ENCODE data around the gene RPS6KA5.
"Not testable (repeated sequence)": the region's sequence is repeated elsewhere in the genome, so short reads cannot be mapped to it uniquely, and the experiment has no call there.

RPS6KA5 gene

DNA sequence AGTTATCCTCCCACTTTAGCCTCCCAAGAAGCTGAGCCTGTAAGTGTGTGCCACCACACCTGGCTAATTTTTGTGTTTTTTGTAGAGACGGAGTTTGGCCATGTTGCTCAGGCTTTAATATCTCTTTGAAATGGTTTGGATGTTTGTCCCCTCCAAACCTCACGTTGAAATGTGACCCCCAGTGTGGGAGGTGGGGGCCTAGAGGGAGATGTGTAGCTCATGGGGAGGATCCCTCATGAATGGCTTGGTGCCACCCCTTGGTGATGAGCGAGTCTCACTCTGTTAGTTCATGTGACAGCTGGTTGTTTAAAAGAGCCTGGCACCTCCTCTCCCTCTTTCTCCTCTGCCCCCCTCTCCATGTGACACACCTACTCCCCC, 220.6 kb downstream of the RPS6KA5 start:
- H3K27me3 Mint-ChIP-seq (ENCODE audit: low read depth, poor library complexity) = peaks cover 9% of the 10 kb centered on the region
- no peaks in the 10 kb centered on the region for H3K36me3 Mint-ChIP-seq (ENCODE audit: low read depth)
- TF ChIP-seq, protein P1, sequence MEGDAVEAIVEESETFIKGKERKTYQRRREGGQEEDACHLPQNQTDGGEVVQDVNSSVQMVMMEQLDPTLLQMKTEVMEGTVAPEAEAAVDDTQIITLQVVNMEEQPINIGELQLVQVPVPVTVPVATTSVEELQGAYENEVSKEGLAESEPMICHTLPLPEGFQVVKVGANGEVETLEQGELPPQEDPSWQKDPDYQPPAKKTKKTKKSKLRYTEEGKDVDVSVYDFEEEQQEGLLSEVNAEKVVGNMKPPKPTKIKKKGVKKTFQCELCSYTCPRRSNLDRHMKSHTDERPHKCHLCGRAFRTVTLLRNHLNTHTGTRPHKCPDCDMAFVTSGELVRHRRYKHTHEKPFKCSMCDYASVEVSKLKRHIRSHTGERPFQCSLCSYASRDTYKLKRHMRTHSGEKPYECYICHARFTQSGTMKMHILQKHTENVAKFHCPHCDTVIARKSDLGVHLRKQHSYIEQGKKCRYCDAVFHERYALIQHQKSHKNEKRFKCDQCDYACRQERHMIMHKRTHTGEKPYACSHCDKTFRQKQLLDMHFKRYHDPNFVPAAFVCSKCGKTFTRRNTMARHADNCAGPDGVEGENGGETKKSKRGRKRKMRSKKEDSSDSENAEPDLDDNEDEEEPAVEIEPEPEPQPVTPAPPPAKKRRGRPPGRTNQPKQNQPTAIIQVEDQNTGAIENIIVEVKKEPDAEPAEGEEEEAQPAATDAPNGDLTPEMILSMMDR (IDR thresholded peaks at IDR 0.05) = no peak
- H3K4me1 Mint-ChIP-seq = peaks cover 7% of the 10 kb centered on the region
- H3K27ac Mint-ChIP-seq = no peak overlapping the region
- H3K9me3 Mint-ChIP-seq = no peaks in the 10 kb centered on the region
- DNase-seq = no peak
- H3K4me3 Mint-ChIP-seq = no peak overlapping the region

DNA sequence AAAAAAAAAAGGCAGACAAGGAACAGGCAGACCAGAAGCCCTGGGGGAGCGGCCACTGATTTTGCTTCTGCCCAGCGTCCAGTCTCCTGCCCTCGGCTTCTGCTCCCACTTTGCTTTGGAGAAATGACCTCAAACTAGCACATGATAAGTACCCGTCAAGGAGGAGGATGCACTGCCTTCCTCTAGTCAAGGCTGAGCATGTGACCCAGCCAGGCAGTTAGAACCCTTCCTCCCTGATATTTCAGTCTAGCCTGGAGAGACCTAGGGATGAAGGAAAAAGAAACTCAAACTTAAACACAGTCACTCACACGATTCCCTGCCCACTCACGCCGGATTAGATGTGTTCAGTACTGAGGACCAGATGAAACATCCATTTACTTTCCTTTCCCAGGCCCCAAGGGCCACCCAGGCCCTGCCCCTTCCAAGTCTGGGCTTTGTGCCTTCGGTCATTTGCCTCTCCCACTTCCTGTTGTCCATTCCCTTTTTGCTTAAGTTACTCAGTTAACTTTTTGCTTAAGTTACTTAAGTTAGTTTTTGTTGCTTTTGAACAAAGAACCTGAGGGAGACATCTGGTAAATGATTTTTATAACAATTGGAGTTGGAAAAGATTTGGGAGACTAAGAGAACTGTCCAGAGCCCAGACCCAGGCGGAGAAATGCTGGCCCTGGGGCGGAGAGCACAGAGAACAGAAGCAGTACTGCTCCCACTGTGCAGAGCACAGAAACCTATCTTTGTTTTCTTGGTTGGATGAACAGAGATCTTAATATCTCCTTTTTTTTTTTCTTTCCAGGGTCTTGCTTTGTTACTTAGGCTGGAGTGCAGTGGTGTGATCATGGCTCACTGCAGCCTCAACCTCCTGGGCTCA, 221.2 kb downstream of the RPS6KA5 start:
- H3K9me3 Mint-ChIP-seq = no peaks in the 10 kb centered on the region
- H3K27me3 Mint-ChIP-seq (ENCODE audit: low read depth, poor library complexity) = peaks cover 6% of the 10 kb centered on the region
- H3K27ac Mint-ChIP-seq = no peak overlapping the region
- TF ChIP-seq, protein P1 (IDR thresholded peaks at IDR 0.05) = no peak
- H3K36me3 Mint-ChIP-seq (ENCODE audit: low read depth) = no peaks in the 10 kb centered on the region
- H3K4me1 Mint-ChIP-seq = peaks cover 7% of the 10 kb centered on the region
- no peak overlapping the region for H3K4me3 Mint-ChIP-seq
- no peak for DNase-seq

DNA sequence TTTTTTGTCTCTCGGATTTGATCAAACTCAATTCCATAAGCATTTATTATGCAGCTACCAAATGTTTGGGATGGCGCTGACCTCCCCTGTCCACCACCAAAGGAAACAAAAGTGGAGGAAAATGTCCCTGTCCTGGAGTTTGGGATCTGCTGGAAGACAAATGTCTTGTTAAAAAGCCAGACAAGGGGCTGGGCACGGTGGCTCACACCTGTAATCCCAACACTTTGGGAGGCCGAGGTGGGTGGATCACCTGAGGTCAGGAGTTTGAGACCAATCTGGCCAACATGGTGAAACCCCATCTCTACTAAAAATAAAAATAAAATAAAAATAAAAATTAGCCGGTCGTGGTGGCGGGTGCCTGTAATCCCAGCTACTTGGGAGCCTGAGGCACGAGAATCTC, 221.9 kb downstream of the RPS6KA5 start:
- not testable (repeated sequence) for H3K27me3 Mint-ChIP-seq (ENCODE audit: low read depth, poor library complexity); H3K9me3 Mint-ChIP-seq; H3K4me1 Mint-ChIP-seq; DNase-seq; H3K27ac Mint-ChIP-seq; H3K4me3 Mint-ChIP-seq; H3K36me3 Mint-ChIP-seq (ENCODE audit: low read depth)

DNA sequence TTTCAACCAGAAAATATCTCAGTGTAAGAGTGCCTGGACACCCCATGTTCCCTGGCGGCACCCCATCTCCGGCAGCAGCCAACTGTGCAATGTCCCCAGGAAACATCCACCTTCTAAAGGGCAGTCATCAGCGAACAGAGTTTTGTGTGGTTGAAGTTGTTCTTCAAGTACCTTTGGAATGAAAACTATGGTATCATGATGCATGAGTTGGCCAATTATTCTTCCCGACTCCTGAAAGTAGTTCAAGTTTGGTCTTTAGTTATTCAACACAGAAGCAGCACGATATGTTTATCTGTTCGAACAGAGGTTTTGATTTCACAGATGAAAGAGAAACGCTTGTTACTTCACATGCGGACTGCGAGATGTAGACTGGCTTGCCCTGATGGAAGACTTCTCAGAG, 223.1 kb downstream of the RPS6KA5 start:
- no peaks in the 10 kb centered on the region for H3K36me3 Mint-ChIP-seq (ENCODE audit: low read depth)
- H3K27me3 Mint-ChIP-seq (ENCODE audit: low read depth, poor library complexity) = peaks cover 6% of the 10 kb centered on the region
- peaks cover 7% of the 10 kb centered on the region for H3K4me1 Mint-ChIP-seq
- TF ChIP-seq, protein P1 (IDR thresholded peaks at IDR 0.05) = no peak
- DNase-seq = no peak
- H3K27ac Mint-ChIP-seq = no peak overlapping the region
- no peaks in the 10 kb centered on the region for H3K9me3 Mint-ChIP-seq
- H3K4me3 Mint-ChIP-seq = no peak overlapping the region

DNA sequence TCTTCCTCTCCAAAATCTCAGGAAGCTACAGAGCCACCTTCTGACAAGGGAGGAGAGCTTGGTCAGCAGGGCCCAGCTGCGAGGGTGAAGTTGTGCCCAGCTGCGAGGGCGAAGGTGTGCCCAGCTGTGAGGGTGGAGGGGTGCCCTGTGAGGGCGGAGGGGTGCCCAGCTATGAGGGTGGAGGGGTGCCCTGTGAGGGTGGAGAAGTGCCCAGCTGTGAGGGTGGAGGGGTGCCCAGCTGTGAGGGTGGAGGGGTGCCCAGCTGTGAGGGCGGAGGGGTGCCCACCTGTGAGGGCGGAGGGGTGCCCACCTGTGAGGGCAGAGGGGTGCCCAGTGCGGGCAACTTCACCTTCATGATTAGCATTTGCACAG, 223.8 kb downstream of the RPS6KA5 start:
- no peak for DNase-seq
- H3K36me3 Mint-ChIP-seq (ENCODE audit: low read depth) = no peaks in the 10 kb centered on the region
- no peaks in the 10 kb centered on the region for H3K9me3 Mint-ChIP-seq
- TF ChIP-seq, protein P1 (IDR thresholded peaks at IDR 0.05) = no peak
- peaks cover 7% of the 10 kb centered on the region for H3K4me1 Mint-ChIP-seq
- no peak overlapping the region for H3K4me3 Mint-ChIP-seq
- H3K27me3 Mint-ChIP-seq (ENCODE audit: low read depth, poor library complexity) = peaks cover 5% of the 10 kb centered on the region
- H3K27ac Mint-ChIP-seq = no peak overlapping the region

DNA sequence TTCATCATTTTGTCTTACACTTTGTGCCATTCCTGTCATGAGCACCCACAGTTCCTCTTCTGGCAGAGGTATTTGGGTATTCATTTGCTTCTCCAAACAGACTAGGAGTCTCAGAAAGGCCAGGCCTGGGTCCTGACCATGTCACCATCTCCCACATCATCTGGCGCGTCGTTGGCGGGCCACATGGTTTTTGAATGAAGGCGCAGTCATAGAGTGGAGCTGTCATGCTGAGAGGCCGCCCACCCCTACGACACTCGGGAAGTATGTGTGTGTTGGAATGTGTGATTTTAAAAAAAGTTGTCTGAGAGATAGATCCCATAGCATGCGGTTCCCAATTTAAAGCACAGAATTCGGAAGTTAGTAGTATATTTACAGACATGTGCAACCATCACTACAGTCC, 228.6 kb downstream of the RPS6KA5 start:
- Mint-ChIP-seq H3K4me1 (peaks cover 5% of the 10 kb centered on the region), H3K27ac (no peak overlapping the region), H3K4me3 (no peak overlapping the region), H3K27me3 (ENCODE audit: low read depth, poor library complexity) (peaks cover 28% of the 10 kb centered on the region), H3K9me3 (peaks cover 7% of the 10 kb centered on the region), H3K36me3 (ENCODE audit: low read depth) (no peaks in the 10 kb centered on the region)
- no peak for DNase-seq
- TF ChIP-seq, protein P1 (IDR thresholded peaks at IDR 0.05) = no peak

Data from nephron progenitor cell (in vitro differentiated cells).